K562 (cell line): ENCODE measurements around the gene CLCNKA. TPM values are rescaled to one million over a fixed set of nuclear protein-coding genes. Genes with fewer than 3 reads are reported as not detected.

Experiments used
- ATAC-seq: fragments of 200-7000 bp; cut with Tn5 transposase; 3 replicates; pipeline ENCODE4 v1.9.1; 2020; ENCODE audit warnings: moderate library complexity
- BruUV-seq: library from RNA; stranded (reverse); fragments of 400-500 nt; replicated peaks from 2 replicates; lab custom pipeline; 2021; lab: Mats Ljungman, UMichigan
- CTCF ChIA-PET: fragments of 300-600 bp; formaldehyde crosslinking; extraction: SDS; loops from one replicate; lab custom pipeline; 2021; ENCODE audit warnings: low intra/inter-chr PET ratio; lab: Yijun Ruan, JAX
- POLR2A ChIA-PET: fragments of 300-600, 350-650 bp; sonication (Branson Sonifier 250); formaldehyde crosslinking; extraction: SDS; loops from one replicate; lab custom pipeline; 2021; ENCODE audit warnings: antibody characterized with exemption, inconsistent platforms; lab: Yijun Ruan, JAX
- DNase-seq, 4 experiments: peaks; one replicate each; pipeline versions ENCODE4 v3.0.0 to v3.0.0-alpha.2; 2011 to 2018; ENCODE audit warnings: low spot score in 3 of 4, mixed read lengths in 3 of 4; ENCODE audit errors: extremely low read depth in 1 of 4
- FAIRE-seq: peaks from 2 replicates; lab custom pipeline; 2011; peaks lifted over from hg19 to GRCh38; lab: Jason Lieb, UNC
- H2AFZ ChIP-seq: 2 replicates; pipeline ENCODE4 v1.6.0; 2011; ENCODE audit warnings: low read depth, low read length, control low read depth, inconsistent platforms
- H3K27ac ChIP-seq: fragments of 200-600 bp; 3 replicates; pipeline ENCODE4 v1.8.0; 2011; ENCODE audit warnings: low read depth, mild to moderate bottlenecking, control low read depth, inconsistent platforms, low read length, moderate library complexity, mixed read lengths; ENCODE audit errors: extremely low read depth
- H3K27me3 ChIP-seq, 2 experiments: fragments of 300-600 bp in 1 of 2; 2 replicates in 1 of 2; 3 replicates in 1 of 2; pipeline versions ENCODE4 v1.6.0 to v1.8.0; 2011; ENCODE audit warnings: inconsistent platforms in 2 of 2, low read length in 2 of 2, mild to moderate bottlenecking in 1 of 2, mixed read lengths in 1 of 2, moderate library complexity in 1 of 2; ENCODE audit not compliant: control insufficient read depth in 2 of 2, insufficient read depth in 2 of 2
- H3K36me3 ChIP-seq: fragments of 300-600 bp; 3 replicates; pipeline ENCODE4 v1.8.0; 2011; ENCODE audit warnings: mild to moderate bottlenecking, low read length, inconsistent platforms; ENCODE audit not compliant: control insufficient read depth, insufficient read depth
- H3K4me1 ChIP-seq, 2 experiments: fragments of 200-600 bp in 1 of 2; replicated peaks in 1 of 2; 2 replicates in 1 of 2; 3 replicates in 1 of 2; pipeline versions ENCODE4 v1.5.1 to v1.8.0; 2011; ENCODE audit warnings: inconsistent platforms in 2 of 2, low read length in 2 of 2, mild to moderate bottlenecking in 1 of 2, mixed read lengths in 1 of 2, moderate library complexity in 1 of 2; ENCODE audit not compliant: control insufficient read depth in 2 of 2, insufficient read depth in 2 of 2
- H3K4me2 ChIP-seq: 2 replicates; pipeline ENCODE4 v1.6.1; 2011; ENCODE audit warnings: low read length, control low read depth, inconsistent platforms, mixed read lengths; ENCODE audit not compliant: insufficient read depth
- H3K4me3 ChIP-seq: fragments of 200-600 bp; sonication (generic), shearing (Covaris generic); 2 replicates; pipeline ENCODE4 v1.5.1; 2016; ENCODE audit warnings: control low read depth, inconsistent platforms
- H3K79me2 ChIP-seq: fragments of 200-600 bp; 3 replicates; pipeline ENCODE4 v1.8.0; 2011; ENCODE audit warnings: low read length, inconsistent platforms; ENCODE audit not compliant: control insufficient read depth, insufficient read depth
- H3K9ac ChIP-seq, 2 experiments: 2 replicates each; pipeline versions ENCODE4 v1.6.0 to v1.6.1; 2011; ENCODE audit warnings: low read depth in 2 of 2, low read length in 2 of 2, control low read depth in 1 of 2, inconsistent platforms in 1 of 2, mild to moderate bottlenecking in 1 of 2, mixed read lengths in 1 of 2; ENCODE audit not compliant: insufficient read depth in 1 of 2
- H3K9me1 ChIP-seq: one replicate; pipeline ENCODE4 v1.6.0; 2011; ENCODE audit warnings: inconsistent platforms, mild to moderate bottlenecking, low read length, moderate library complexity; ENCODE audit not compliant: control insufficient read depth, insufficient read depth
- H3K9me3 ChIP-seq: replicated peaks from 2 replicates; pipeline ENCODE4 v1.5.1; 2011; ENCODE audit warnings: low read depth, low read length, inconsistent platforms; ENCODE audit not compliant: control insufficient read depth, insufficient read depth
- H4K20me1 ChIP-seq: replicated peaks from 2 replicates; pipeline ENCODE4 v1.6.1; 2011; ENCODE audit warnings: low read length, inconsistent platforms, mixed read lengths; ENCODE audit not compliant: control insufficient read depth, insufficient read depth
- CSDE1 ChIP-seq, 2 experiments: fragments of 450-650 bp; IDR thresholded peaks; 2 replicates each; pipeline ENCODE4 v1.6.1; 2016; ENCODE audit warnings: mild to moderate bottlenecking in 1 of 2
- ELF2 ChIP-seq: fragments of 250-450 bp; sonication (Bioruptor Pico); IDR thresholded peaks from 2 replicates; pipeline ENCODE4 v1.5.0; 2021; ENCODE audit warnings: mild to moderate bottlenecking
- FOXP1 ChIP-seq: sonication (generic); formaldehyde crosslinking; IDR thresholded peaks from 2 replicates; pipeline ENCODE4 v1.8.0; 2022; ENCODE audit warnings: mild to moderate bottlenecking, missing genetic modification reagents
- GTF2F1 ChIP-seq: IDR thresholded peaks from 2 replicates; pipeline ENCODE4 v1.6.1; 2011; ENCODE audit warnings: low read depth, low read length, improper control_type of control experiment
- HEY1 ChIP-seq: fragments of 250-450 bp; sonication (Bioruptor Pico); IDR thresholded peaks from 2 replicates; pipeline ENCODE4 v1.5.0; 2020; ENCODE audit warnings: mild to moderate bottlenecking, moderate library complexity, borderline replicate concordance
- HMGN3 ChIP-seq: IDR thresholded peaks from 2 replicates; pipeline ENCODE4 v1.6.1; 2011; ENCODE audit warnings: borderline replicate concordance, low read depth, mild to moderate bottlenecking, mixed read lengths, low read length; ENCODE audit not compliant: insufficient read length; ENCODE audit errors: extremely low read depth
- JUNB ChIP-seq: fragments of 450-650 bp; formaldehyde crosslinking; conservative IDR thresholded peaks from 2 replicates; pipeline ENCODE4 v1.4.0; 2020; ENCODE audit warnings: mild to moderate bottlenecking
- KLF1 ChIP-seq: fragments of 450-650 bp; IDR thresholded peaks from 2 replicates; pipeline ENCODE4 v1.6.1; 2016; ENCODE audit warnings: missing genetic modification characterization, missing compliant biosample characterization
- PURB ChIP-seq: sonication (generic); formaldehyde crosslinking; IDR thresholded peaks from 2 replicates; pipeline ENCODE4 v1.9.0; 2021; ENCODE audit warnings: low read depth, mild to moderate bottlenecking, missing genetic modification reagents
- SRSF1 ChIP-seq: fragments of 200-400 bp; formaldehyde crosslinking; IDR thresholded peaks from 2 replicates; pipeline ENCODE4 v1.6.1; 2017; ENCODE audit warnings: mild to moderate bottlenecking, low read depth, low read length, moderate library complexity
- SRSF7 ChIP-seq: fragments of 200-400 bp; formaldehyde crosslinking; optimal IDR thresholded peaks from 2 replicates; pipeline ENCODE3; 2017; ENCODE audit warnings: mild to moderate bottlenecking, low read depth, low read length
- ZNF174 ChIP-seq: fragments of 250-450 bp; sonication (Bioruptor Pico); IDR thresholded peaks from 2 replicates; pipeline ENCODE4 v1.4.0; 2020; ENCODE audit warnings: mild to moderate bottlenecking
- ZNF318 ChIP-seq, 2 experiments: fragments of 450-650 bp; IDR thresholded peaks; 2 replicates each; pipeline ENCODE4 v1.6.1; 2016; ENCODE audit warnings: mild to moderate bottlenecking in 2 of 2, borderline replicate concordance in 1 of 2, low read depth in 1 of 2, moderate library complexity in 1 of 2
- WGBS: fragments of 100-300 bp; shearing (Covaris generic); methylation state at CpG from one replicate; pipeline ENCODE4 v1.1.6; 2016; ENCODE audit warnings: low coverage, mixed read lengths; ENCODE audit not compliant: insufficient coverage; ENCODE audit errors: missing lambda C conversion rate; 5-methylcytosine and 5-hydroxymethylcytosine counted together
- in situ Hi-C: fragments of 300-500 bp; cut with MboI; formaldehyde crosslinking; loops from 4 replicates; pipeline ENCODE4 v1.15.0; 2018; ENCODE audit warnings: inconsistent platforms, mixed read lengths
- intact Hi-C: fragments of 100-400 bp; cut with micrococcal nuclease; formaldehyde crosslinking; loops from 2 replicates; pipeline ENCODE4 v1.14.2; 2022
- polyA plus RNA-seq, 8 experiments: library from polyadenylated mRNA; depleted of rRNA in 4 of 8; stranded (reverse) in 5 of 8; unstranded in 3 of 8; fragments of >200 nt; fragmentation: Nextera tagmentation in 2 of 8; fragmentation: Illumina TruSeq in 1 of 8; extraction: Ambion mirVana in 2 of 8; extraction: Trizol in 1 of 8; gene quantifications; 2 replicates each; pipeline versions ENCODE4 v1.2.1 to v1.2.3, GENCODE V29; 2011 to 2014; ENCODE audit warnings: inconsistent platforms in 1 of 8, missing spikeins in 1 of 8
- total RNA-seq, 7 experiments: library from RNA; depleted of rRNA in 6 of 7; stranded (reverse); fragments of >200 nt in 6 of 7; fragmentation: Illumina TruSeq in 2 of 7; extraction: Trizol in 2 of 7; gene quantifications; 2 replicates each; pipeline versions ENCODE4 v1.2.1 to v1.2.3, GENCODE V29; 2011 to 2021; ENCODE audit warnings: low replicate concordance in 1 of 7

The CLCNKA gene
- total and polyA plus RNA-seq, 9 of the 15 experiments (the other 6 are each of a cell fraction or from before 2014, with no cell fraction given): 0.03 to 0.37 (median 0.10) TPM; not detected in 3

DNA sequence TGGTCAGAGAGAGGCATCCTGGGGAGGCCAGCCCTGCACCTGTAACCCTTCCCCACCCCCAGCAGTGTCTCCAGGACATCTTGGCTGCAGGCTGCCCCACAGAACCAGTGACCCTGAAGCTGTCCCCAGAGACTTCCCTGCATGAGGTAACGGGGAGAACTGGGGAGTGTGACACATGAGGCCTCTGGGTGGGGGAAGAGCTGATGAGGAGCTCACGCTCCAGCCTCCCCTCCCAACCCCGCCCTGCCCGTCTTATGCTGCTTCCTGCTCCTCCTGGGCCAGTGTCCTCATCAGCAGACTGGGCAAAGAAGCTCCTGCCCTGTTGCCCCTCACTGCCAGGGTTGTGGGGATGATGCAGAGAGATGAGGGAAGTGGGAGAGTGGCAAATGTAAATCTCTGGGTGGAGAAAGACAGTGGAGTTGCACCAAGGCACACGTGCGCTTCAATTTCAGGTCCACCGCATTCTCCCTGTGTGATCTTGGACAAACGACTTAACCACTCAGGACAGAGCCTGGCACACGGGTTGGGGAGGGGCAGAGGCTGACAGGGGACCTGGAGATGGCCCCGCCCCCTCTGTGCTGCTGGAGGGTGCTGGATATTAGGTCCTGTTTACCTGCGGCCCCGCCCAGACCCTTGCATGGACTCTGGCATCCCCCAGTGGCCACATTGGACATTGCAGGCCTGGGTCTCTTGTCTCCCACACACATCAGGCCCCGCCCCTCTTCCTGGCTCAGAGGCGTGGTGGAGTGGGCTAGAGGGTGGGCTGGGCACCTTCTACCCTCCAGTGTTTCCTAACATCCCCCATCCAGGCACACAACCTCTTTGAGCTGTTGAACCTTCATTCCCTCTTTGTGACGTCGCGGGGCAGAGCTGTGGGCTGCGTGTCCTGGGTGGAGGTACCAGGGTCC lies 34.0 kb downstream of the CLCNKA start:
- Histone ChIP-seq H3K9ac (peak overlapping the region; percentile 21 to 49; a peak in 2 of 4 replicates), H3K4me2 (peak overlapping the region; percentile 60), H2AFZ (peak overlapping the region; percentile 94), H3K36me3 (no peaks in the 10 kb centered on the region), H3K4me3 (no peak overlapping the region), H3K4me1 (peaks cover 32 to 44% of the 10 kb centered on the region in 2 experiments; a peak in 4 of 5 replicates), H3K27ac (peak overlapping the region; percentile 82), H4K20me1 (no peaks in the 10 kb centered on the region), H3K9me1 (no peaks in the 10 kb centered on the region), H3K79me2 (no peaks in the 10 kb centered on the region), H3K27me3 (no peaks in the 10 kb centered on the region; a peak in 1 of 5 replicates), H3K9me3 (no peaks in the 10 kb centered on the region)
- in situ Hi-C loops (no loop called here), intact Hi-C loops (loop anchor here (1.0 to 5.0 kb wide), 2 partner anchors 47 to 259 kb away; no protein-coding TSS in a partner anchor)
- ATAC-seq (peak; percentile 92), FAIRE-seq (peak; percentile 82), DNase-seq (peak; percentile 96 to 98 (median 97))
- CTCF ChIA-PET: interaction anchor here (0.6 to 3.4 kb wide), 2 partner anchors 43 to 47 kb away, joined by 4 to 53 read pairs; no protein-coding TSS in a partner anchor
- 21% methylated on average over 18 of the region's 18 CpGs for WGBS
- BruUV-seq: no TSS peak
- POLR2A ChIA-PET: interaction anchor here (0.5 to 1.0 kb wide), 2 partner anchors 8 to 11 kb away, joined by 3 to 5 read pairs; no protein-coding TSS in a partner anchor
- no peak for TF ChIP-seq ZNF318 (IDR thresholded peaks at IDR 0.05; ENCODE audit: borderline replicate concordance in 1 of 2, low read depth in 1 of 2)
- no peak for TF ChIP-seq HEY1 (CRISPR knock-in tag)
- TF ChIP-seq SRSF7: no peak
- no peak for TF ChIP-seq CSDE1 (IDR thresholded peaks at IDR 0.05)
- no peak for TF ChIP-seq PURB
- no peak for TF ChIP-seq ELF2 (CRISPR knock-in tag)
- no peak for TF ChIP-seq ZNF174
- TF ChIP-seq HMGN3: peak; percentile 30
- no peak for TF ChIP-seq SRSF1
- no peak for TF ChIP-seq FOXP1 (CRISPR knock-in tag)
- TF ChIP-seq KLF1 (tag): no peak
- TF ChIP-seq JUNB (CRISPR knock-in tag): no peak
- TF ChIP-seq GTF2F1: no peak
